Measurements from ENCODE around the gene MMP7.

DNA sequence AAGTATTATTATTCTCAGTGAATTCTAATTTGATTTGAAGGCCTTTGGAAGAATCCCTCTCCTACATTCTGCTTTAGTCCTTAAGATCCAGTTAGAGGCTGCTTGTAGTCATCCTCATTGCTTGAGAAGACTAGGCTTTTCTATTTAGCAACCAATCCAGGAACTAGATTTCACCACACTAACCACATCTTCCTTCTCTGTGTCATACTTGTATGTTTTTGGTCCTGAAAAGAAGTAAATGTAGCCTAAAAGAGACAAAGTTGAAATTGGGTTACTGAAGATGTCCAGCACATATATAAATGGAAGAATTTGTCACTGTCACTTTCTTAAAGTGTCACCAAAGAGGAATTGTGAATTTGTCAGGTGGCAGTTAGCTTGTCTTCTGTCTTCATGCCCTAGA, 46.6 kb upstream of the MMP7 start:
- TF ChIP-seq, protein P1, sequence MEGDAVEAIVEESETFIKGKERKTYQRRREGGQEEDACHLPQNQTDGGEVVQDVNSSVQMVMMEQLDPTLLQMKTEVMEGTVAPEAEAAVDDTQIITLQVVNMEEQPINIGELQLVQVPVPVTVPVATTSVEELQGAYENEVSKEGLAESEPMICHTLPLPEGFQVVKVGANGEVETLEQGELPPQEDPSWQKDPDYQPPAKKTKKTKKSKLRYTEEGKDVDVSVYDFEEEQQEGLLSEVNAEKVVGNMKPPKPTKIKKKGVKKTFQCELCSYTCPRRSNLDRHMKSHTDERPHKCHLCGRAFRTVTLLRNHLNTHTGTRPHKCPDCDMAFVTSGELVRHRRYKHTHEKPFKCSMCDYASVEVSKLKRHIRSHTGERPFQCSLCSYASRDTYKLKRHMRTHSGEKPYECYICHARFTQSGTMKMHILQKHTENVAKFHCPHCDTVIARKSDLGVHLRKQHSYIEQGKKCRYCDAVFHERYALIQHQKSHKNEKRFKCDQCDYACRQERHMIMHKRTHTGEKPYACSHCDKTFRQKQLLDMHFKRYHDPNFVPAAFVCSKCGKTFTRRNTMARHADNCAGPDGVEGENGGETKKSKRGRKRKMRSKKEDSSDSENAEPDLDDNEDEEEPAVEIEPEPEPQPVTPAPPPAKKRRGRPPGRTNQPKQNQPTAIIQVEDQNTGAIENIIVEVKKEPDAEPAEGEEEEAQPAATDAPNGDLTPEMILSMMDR (IDR thresholded peaks at IDR 0.05; ENCODE audit: low read length) = no peak
- no peak for TF ChIP-seq EZH2 (IDR thresholded peaks at IDR 0.05; ENCODE audit: borderline replicate concordance, low read length)
